ENCODE data around the gene MIA.
"Not testable (repeated sequence)": the region's sequence is repeated elsewhere in the genome, so short reads cannot be mapped to it uniquely, and the experiment has no call there.

The MIA gene

DNA sequence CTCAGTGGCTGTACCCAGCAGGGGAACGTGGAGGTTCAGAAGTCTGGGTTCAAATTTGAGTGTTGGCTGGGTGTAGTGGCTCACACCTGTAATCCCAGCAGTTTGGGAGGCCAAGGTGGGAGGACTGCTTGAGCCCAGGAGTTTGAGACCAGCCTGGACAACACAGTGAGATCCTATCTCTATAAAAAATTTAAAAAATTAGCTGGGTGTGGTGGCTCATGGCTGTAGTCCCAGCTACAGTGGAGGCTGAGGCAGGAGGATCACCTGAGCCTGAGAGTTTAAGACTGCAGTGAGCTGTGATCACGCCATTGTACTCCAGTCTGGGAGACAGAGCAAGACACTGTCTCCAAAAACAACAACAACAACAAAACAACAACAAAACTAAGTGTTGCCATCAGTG is 8.8 kb downstream of the MIA start:
- H3K4me1 ChIP-seq (ENCODE audit: insufficient read depth, low read length); H3K9me3 ChIP-seq (ENCODE audit: low read length); H3K27ac ChIP-seq (ENCODE audit: low read depth, low read length); H3K4me3 ChIP-seq (ENCODE audit: low read depth in 1 of 2, low read length in 2 of 2); H3K27me3 ChIP-seq (ENCODE audit: control insufficient read depth in 1 of 2, insufficient read depth in 2 of 2, low read length in 2 of 2); H3K36me3 ChIP-seq (ENCODE audit: insufficient read depth, low read length); H3K9ac ChIP-seq (ENCODE audit: low read length): not testable (repeated sequence)

GRCh38 chr19:40785526-40785925 is 10.2 kb downstream of the MIA start:
- Histone ChIP-seq H3K4me3 (ENCODE audit: low read depth in 1 of 2, low read length in 2 of 2) (no peak overlapping the region), H3K9ac (ENCODE audit: low read length) (no peak overlapping the region), H3K9me3 (ENCODE audit: low read length) (no peaks in the 10 kb centered on the region), H3K4me1 (ENCODE audit: insufficient read depth, low read length) (no peaks in the 10 kb centered on the region), H3K27ac (ENCODE audit: low read depth, low read length) (no peak overlapping the region), H3K36me3 (ENCODE audit: insufficient read depth, low read length) (peaks cover 11% of the 10 kb centered on the region), H3K27me3 (ENCODE audit: control insufficient read depth in 1 of 2, insufficient read depth in 2 of 2, low read length in 2 of 2) (no peaks in the 10 kb centered on the region)

- Histone ChIP-seq H3K4me1 (ENCODE audit: insufficient read depth, low read length) (no peaks in the 10 kb centered on the region), H3K36me3 (ENCODE audit: insufficient read depth, low read length) (peaks cover 11% of the 10 kb centered on the region)
These were observed 11.0 kb downstream of the MIA start for GRCh38 chr19:40786060-40787037.

DNA sequence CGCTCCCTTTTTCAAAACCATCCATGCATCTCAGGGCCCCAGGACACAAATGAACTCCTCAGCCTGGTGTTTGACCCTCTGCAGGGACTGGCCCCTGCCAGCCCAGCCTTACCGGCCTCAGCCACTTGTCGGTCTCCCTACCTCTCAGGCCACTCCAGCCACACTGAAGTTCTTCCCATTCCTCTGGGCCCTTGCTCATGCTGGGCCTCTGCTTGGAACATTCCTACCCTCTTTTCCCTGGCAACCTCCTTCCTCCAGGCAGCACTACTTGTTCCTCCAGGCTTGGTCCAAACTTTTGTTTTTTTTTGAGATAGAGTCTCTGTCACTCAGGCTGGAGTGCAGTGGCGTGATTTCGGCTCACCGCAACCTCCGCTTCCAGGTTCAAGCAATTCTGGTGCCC is 16.0 kb downstream of the MIA start:
- H3K36me3 ChIP-seq (ENCODE audit: insufficient read depth, low read length): peaks cover 10% of the 10 kb centered on the region
- no peaks in the 10 kb centered on the region for H3K9me3 ChIP-seq (ENCODE audit: low read length)
- H3K9ac ChIP-seq (ENCODE audit: low read length): no peak overlapping the region
- H3K4me3 ChIP-seq (ENCODE audit: low read depth in 1 of 2, low read length in 2 of 2): no peak overlapping the region
- no peaks in the 10 kb centered on the region for H3K4me1 ChIP-seq (ENCODE audit: insufficient read depth, low read length)
- H3K27me3 ChIP-seq (ENCODE audit: control insufficient read depth in 1 of 2, insufficient read depth in 2 of 2, low read length in 2 of 2): no peaks in the 10 kb centered on the region
- no peak overlapping the region for H3K27ac ChIP-seq (ENCODE audit: low read depth, low read length)

More at GRCh38 chr19:40786060-40787037, 11.0 kb downstream of the MIA start:
- Histone ChIP-seq H3K27me3 (ENCODE audit: control insufficient read depth in 1 of 2, insufficient read depth in 2 of 2, low read length in 2 of 2) (no peaks in the 10 kb centered on the region), H3K27ac (ENCODE audit: low read depth, low read length) (no peak overlapping the region), H3K9ac (ENCODE audit: low read length) (no peak overlapping the region), H3K4me3 (ENCODE audit: low read depth in 1 of 2, low read length in 2 of 2) (no peak overlapping the region), H3K9me3 (ENCODE audit: low read length) (no peaks in the 10 kb centered on the region)

GRCh38 chr19:40791996-40792395 is 16.7 kb downstream of the MIA start:
- no peak overlapping the region for H3K27ac ChIP-seq (ENCODE audit: low read depth, low read length)
- peaks cover 5% of the 10 kb centered on the region for H3K36me3 ChIP-seq (ENCODE audit: insufficient read depth, low read length)
- no peaks in the 10 kb centered on the region for H3K9me3 ChIP-seq (ENCODE audit: low read length)

DNA sequence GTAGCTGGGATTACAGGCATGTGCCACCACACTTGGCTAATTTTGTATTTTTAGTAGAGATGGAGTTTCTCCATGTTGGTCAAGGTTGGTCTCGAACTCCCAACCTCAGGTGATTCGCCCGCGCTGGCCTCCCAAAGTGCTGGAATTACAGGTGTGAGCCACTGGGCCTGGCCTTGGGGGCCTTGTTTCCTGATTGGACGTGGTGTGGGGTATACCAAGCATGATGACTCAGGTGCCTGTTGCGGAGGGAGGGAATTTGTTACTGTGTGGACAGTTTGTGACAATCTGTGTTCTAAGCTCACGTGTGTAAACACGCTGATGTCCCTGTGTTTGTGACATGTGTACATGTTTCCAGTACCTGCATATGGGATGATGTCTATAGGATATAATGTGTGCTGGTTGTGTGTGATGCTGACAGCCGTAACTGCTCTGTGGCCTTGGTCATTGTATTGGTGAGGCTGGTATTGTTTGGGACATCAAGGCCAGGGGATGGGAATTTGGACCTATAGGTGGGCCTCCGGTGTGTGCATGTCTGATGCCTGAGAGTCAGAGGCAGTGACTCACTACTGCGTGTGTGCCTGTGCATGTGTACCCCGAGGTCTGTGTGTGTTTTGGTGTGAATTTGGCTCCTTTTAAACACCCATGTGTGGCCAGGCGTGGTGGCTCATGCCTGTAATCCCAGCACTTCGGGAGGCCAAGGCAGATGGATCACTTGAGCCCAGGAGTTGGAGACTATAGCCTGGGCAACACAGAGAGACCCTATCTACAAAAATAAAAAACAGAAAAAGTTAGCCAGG is 22.0 kb downstream of the MIA start:
- H3K36me3 ChIP-seq (ENCODE audit: insufficient read depth, low read length): peaks cover 6% of the 10 kb centered on the region
- H3K9ac ChIP-seq (ENCODE audit: low read length): peak overlapping the region; percentile 60
- H3K9me3 ChIP-seq (ENCODE audit: low read length): no peaks in the 10 kb centered on the region
- H3K4me1 ChIP-seq (ENCODE audit: insufficient read depth, low read length): peaks cover 21% of the 10 kb centered on the region
- no peaks in the 10 kb centered on the region for H3K27me3 ChIP-seq (ENCODE audit: control insufficient read depth in 1 of 2, insufficient read depth in 2 of 2, low read length in 2 of 2)
- peak overlapping the region; percentile 56 for H3K27ac ChIP-seq (ENCODE audit: low read depth, low read length)
- H3K4me3 ChIP-seq (ENCODE audit: low read depth in 1 of 2, low read length in 2 of 2): peak overlapping the region in 1 of 2 donors; percentile 63

More at GRCh38 chr19:40791996-40792395, 16.7 kb downstream of the MIA start:
- H3K27me3 ChIP-seq (ENCODE audit: control insufficient read depth in 1 of 2, insufficient read depth in 2 of 2, low read length in 2 of 2): no peaks in the 10 kb centered on the region
- no peaks in the 10 kb centered on the region for H3K4me1 ChIP-seq (ENCODE audit: insufficient read depth, low read length)
- H3K9ac ChIP-seq (ENCODE audit: low read length): no peak overlapping the region
- no peak overlapping the region for H3K4me3 ChIP-seq (ENCODE audit: low read depth in 1 of 2, low read length in 2 of 2)

- peaks cover 29% of the 10 kb centered on the region for H3K4me1 ChIP-seq (ENCODE audit: insufficient read depth, low read length)
- peak overlapping the region; percentile 60 for H3K9ac ChIP-seq (ENCODE audit: low read length)
- H3K27me3 ChIP-seq (ENCODE audit: control insufficient read depth in 1 of 2, insufficient read depth in 2 of 2, low read length in 2 of 2): no peaks in the 10 kb centered on the region
- H3K4me3 ChIP-seq (ENCODE audit: low read depth in 1 of 2, low read length in 2 of 2): peak overlapping the region; percentile 18 to 63
- peak overlapping the region; percentile 56 for H3K27ac ChIP-seq (ENCODE audit: low read depth, low read length)
- peaks cover 6% of the 10 kb centered on the region for H3K36me3 ChIP-seq (ENCODE audit: insufficient read depth, low read length)
- H3K9me3 ChIP-seq (ENCODE audit: low read length): no peaks in the 10 kb centered on the region
These were observed 22.8 kb downstream of the MIA start for GRCh38 chr19:40797963-40798682.

GRCh38 chr19:40798683-40799557 is 23.6 kb downstream of the MIA start, which contains the start of gene EGLN2:
Gene EGLN2 (plus strand): TSS chr19:40799191. CDS start chr19:40800573, 1,382 bp downstream.
- H3K36me3 ChIP-seq (ENCODE audit: insufficient read depth, low read length): peaks cover 10% of the 10 kb centered on the region
- H3K27ac ChIP-seq (ENCODE audit: low read depth, low read length): peak within 1 kb of the TSS; percentile 90
- H3K4me3 ChIP-seq (ENCODE audit: low read depth in 1 of 2, low read length in 2 of 2): peak within 1 kb of the TSS; percentile 63 to 75
- peaks cover 37% of the 10 kb centered on the region for H3K4me1 ChIP-seq (ENCODE audit: insufficient read depth, low read length)
- H3K9me3 ChIP-seq (ENCODE audit: low read length): no peaks in the 10 kb centered on the region
- H3K27me3 ChIP-seq (ENCODE audit: control insufficient read depth in 1 of 2, insufficient read depth in 2 of 2, low read length in 2 of 2): no peaks in the 10 kb centered on the region
- peak within 1 kb of the TSS; percentile 60 for H3K9ac ChIP-seq (ENCODE audit: low read length)

GRCh38 chr19:40799558-40800338 is 24.4 kb downstream of the MIA start:
- H3K36me3 ChIP-seq (ENCODE audit: insufficient read depth, low read length): peaks cover 18% of the 10 kb centered on the region

More at GRCh38 chr19:40799558-40800338, 24.4 kb downstream of the MIA start:
- Histone ChIP-seq H3K4me3 (ENCODE audit: low read depth in 1 of 2, low read length in 2 of 2) (peak overlapping the region; percentile 63 to 75), H3K27ac (ENCODE audit: low read depth, low read length) (peak overlapping the region; percentile 90), H3K27me3 (ENCODE audit: control insufficient read depth in 1 of 2, insufficient read depth in 2 of 2, low read length in 2 of 2) (no peaks in the 10 kb centered on the region), H3K9ac (ENCODE audit: low read length) (peak overlapping the region; percentile 49), H3K4me1 (ENCODE audit: insufficient read depth, low read length) (peaks cover 45% of the 10 kb centered on the region), H3K9me3 (ENCODE audit: low read length) (no peaks in the 10 kb centered on the region)

All from muscle layer of colon (tissue), 2 donors.